GM12878 (cell line): ENCODE measurements around the gene GRIN3A.

ENCODE experiments used
- BHLHE40 ChIP-seq, 2 experiments: fragments of 450-650 bp in 1 of 2; IDR thresholded peaks; 2 replicates each; pipeline ENCODE4 v1.6.1; 2011 to 2017; ENCODE audit warnings: low read depth in 2 of 2, borderline replicate concordance in 1 of 2, improper control_type of control experiment in 1 of 2, low read length in 1 of 2, mild to moderate bottlenecking in 1 of 2
- CTCF ChIP-seq, 3 experiments: IDR thresholded peaks in 2 of 3; conservative IDR thresholded peaks in 1 of 3; 2 replicates each; pipeline ENCODE4 v1.5.1; 2011; ENCODE audit warnings: low read depth in 3 of 3, low read length in 3 of 3, mild to moderate bottlenecking in 3 of 3, control low read depth in 2 of 3, moderate library complexity in 2 of 3, inconsistent platforms in 1 of 3, mixed read lengths in 1 of 3; ENCODE audit not compliant: control insufficient read depth in 2 of 3, insufficient read depth in 1 of 3; ENCODE audit errors: extremely low read depth in 1 of 3
- EZH2 ChIP-seq: IDR thresholded peaks from 2 replicates; pipeline ENCODE4 v1.6.1; 2012; ENCODE audit warnings: low read depth, mild to moderate bottlenecking, control low read depth, inconsistent platforms, low read length, borderline replicate concordance; ENCODE audit not compliant: control insufficient read depth
- GABPA ChIP-seq: IDR thresholded peaks from 2 replicates; pipeline ENCODE4 v1.6.1; 2014; ENCODE audit warnings: antibody characterized with exemption, low read depth, mild to moderate bottlenecking, inconsistent platforms
- HDAC2 ChIP-seq: fragments of 200-600 bp; sonication (generic); IDR thresholded peaks from 2 replicates; pipeline ENCODE4 v1.6.1; 2017
- NFYA ChIP-seq: IDR thresholded peaks from 2 replicates; pipeline ENCODE4 v1.6.1; 2011; ENCODE audit warnings: low read depth, mild to moderate bottlenecking, low read length, improper control_type of control experiment, borderline replicate concordance
- NR2F1 ChIP-seq: fragments of 450-650 bp; conservative IDR thresholded peaks from 2 replicates; pipeline ENCODE4 v1.6.1; 2017; ENCODE audit warnings: mild to moderate bottlenecking
- NRF1 ChIP-seq: conservative IDR thresholded peaks from 2 replicates; pipeline ENCODE4 v1.6.1; 2011; ENCODE audit warnings: mild to moderate bottlenecking, low read depth, low read length, improper control_type of control experiment
- POLR2A ChIP-seq: IDR thresholded peaks from 2 replicates; pipeline ENCODE4 v1.6.1; 2011; ENCODE audit warnings: low read depth, mild to moderate bottlenecking, low read length
- SUZ12 ChIP-seq: fragments of 200-600 bp; sonication (generic); IDR thresholded peaks from one replicate; pipeline ENCODE4 v1.6.1; 2018; ENCODE audit warnings: antibody characterized with exemption, mild to moderate bottlenecking; ENCODE audit not compliant: unreplicated experiment
- TCF3 ChIP-seq: IDR thresholded peaks from 2 replicates; pipeline ENCODE4 v1.6.1; 2012; ENCODE audit warnings: low read depth, mild to moderate bottlenecking, low read length, borderline replicate concordance; ENCODE audit not compliant: insufficient read depth
- ZBED1 ChIP-seq: IDR thresholded peaks from 2 replicates; pipeline ENCODE4 v1.6.1; 2016; ENCODE audit warnings: borderline replicate concordance
- ZNF207 ChIP-seq: fragments of 450-650 bp; IDR thresholded peaks from 2 replicates; pipeline ENCODE4 v1.6.1; 2014; ENCODE audit warnings: antibody characterized with exemption, mild to moderate bottlenecking, borderline replicate concordance
- TF ChIP-seq, protein P1 (sequence below): fragments of 450-650 bp; IDR thresholded peaks from 2 replicates; pipeline ENCODE4 v1.6.1; 2016; ENCODE audit warnings: mild to moderate bottlenecking

- TF ChIP-seq, protein P1, sequence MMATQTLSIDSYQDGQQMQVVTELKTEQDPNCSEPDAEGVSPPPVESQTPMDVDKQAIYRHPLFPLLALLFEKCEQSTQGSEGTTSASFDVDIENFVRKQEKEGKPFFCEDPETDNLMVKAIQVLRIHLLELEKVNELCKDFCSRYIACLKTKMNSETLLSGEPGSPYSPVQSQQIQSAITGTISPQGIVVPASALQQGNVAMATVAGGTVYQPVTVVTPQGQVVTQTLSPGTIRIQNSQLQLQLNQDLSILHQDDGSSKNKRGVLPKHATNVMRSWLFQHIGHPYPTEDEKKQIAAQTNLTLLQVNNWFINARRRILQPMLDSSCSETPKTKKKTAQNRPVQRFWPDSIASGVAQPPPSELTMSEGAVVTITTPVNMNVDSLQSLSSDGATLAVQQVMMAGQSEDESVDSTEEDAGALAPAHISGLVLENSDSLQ, result no peak
- no peak for TF ChIP-seq NRF1
- TF ChIP-seq EZH2, result no peak
- no peak for TF ChIP-seq NFYA
- TF ChIP-seq NR2F1, result no peak
- no peak for TF ChIP-seq CTCF (IDR thresholded peaks at IDR 0.05 in 2 of 3, conservative IDR thresholded peaks at IDR 0.05 in 1 of 3; ENCODE audit: control insufficient read depth in 2 of 3, extremely low read depth in 1 of 3, insufficient read depth in 1 of 3, low read depth in 3 of 3, low read length in 3 of 3)
- no peak for TF ChIP-seq GABPA
- TF ChIP-seq BHLHE40 (IDR thresholded peaks at IDR 0.05; ENCODE audit: borderline replicate concordance in 1 of 2, low read depth in 2 of 2, low read length in 1 of 2), result no peak
- no peak for TF ChIP-seq HDAC2
- TF ChIP-seq POLR2A, result no peak
- no peak for TF ChIP-seq TCF3
- TF ChIP-seq ZNF207, result no peak
- no peak for TF ChIP-seq SUZ12
- no peak for TF ChIP-seq ZBED1
Observed at GRCh38 chr9:101582553-101582952, 155.9 kb downstream of the GRIN3A start.
